Measurements from ENCODE around the gene TGFBR1. TPM values are rescaled to one million over a fixed set of nuclear protein-coding genes. Genes with fewer than 3 reads are reported as not detected.

Gene TGFBR1
- total RNA-seq, 2 experiments from 2014 or later, result 57.4 to 58.5 TPM

DNA sequence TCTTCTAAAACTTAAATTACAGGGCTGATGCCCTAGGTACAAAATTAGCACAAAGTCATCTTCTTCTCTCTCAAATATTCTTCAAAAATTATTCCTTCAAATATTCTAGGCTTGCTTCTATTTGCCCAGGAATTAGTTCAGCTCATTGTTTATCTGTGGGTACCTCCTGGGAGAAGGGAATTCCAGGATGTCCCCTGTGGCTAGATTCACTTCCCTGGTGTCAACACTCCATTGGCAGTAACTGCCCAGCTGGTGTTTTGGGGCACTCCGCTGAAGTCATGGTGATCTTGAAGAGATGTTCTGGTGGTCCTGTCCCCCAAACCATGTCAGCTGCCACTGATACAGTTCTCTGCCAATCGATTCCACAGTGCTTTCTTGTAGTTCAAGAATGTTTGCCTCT lies 26.2 kb upstream of the TGFBR1 start:
- Mint-ChIP-seq H3K4me1 (peaks cover 35% of the 10 kb centered on the region), H3K27ac (no peak overlapping the region), H3K27me3 (peaks cover 16% of the 10 kb centered on the region), H3K9me3 (no peaks in the 10 kb centered on the region), H3K36me3 (ENCODE audit: low read depth) (peaks cover 2% of the 10 kb centered on the region), H3K4me3 (no peak overlapping the region)
- POLR2A ChIA-PET, result interaction anchor here (2.9 to 4.7 kb wide), 2 partner anchors 14 to 20 kb away, joined by 11 to 37 read pairs; no protein-coding TSS in a partner anchor
- DNase-seq, result no peak
- CTCF ChIA-PET, result interaction anchor here (1.0 kb wide), 1 partner anchor 13 kb away, joined by 5 read pairs; no protein-coding TSS in a partner anchor

DNA sequence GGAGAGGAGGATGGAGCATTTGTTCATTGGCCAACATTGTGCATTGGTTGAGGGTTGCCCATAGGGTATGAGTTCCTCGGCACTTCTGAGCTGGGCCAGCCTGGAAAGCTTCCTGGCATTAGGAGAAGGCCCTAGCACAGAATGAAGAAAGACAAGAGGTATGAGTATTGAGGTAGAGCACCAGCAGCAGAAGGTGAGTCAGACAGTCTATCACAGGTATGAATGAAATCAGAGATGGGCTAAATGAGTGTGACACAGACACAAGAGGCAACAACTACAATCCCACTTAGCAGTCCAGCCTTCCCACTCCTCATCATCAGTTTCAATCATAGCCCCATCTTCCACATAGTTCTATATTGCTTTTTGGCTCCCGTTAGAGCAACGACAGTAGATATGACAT lies 25.4 kb upstream of the TGFBR1 start:
- peaks cover 2% of the 10 kb centered on the region for H3K36me3 Mint-ChIP-seq (ENCODE audit: low read depth)

GRCh38 chr9:99083051-99083450 lies 21.9 kb upstream of the TGFBR1 start:
- ChIA-PET CTCF (interaction anchor here (1.0 to 3.3 kb wide), 4 partner anchors 9 to 84 kb away, joined by 3 to 11 read pairs (median 4); no protein-coding TSS in a partner anchor), POLR2A (interaction anchor here (0.9 to 4.6 kb wide), 3 partner anchors 10 to 24 kb away, joined by 3 to 23 read pairs (median 6); no protein-coding TSS in a partner anchor)
- no peak for DNase-seq
- Mint-ChIP-seq H3K27ac (no peak overlapping the region), H3K36me3 (ENCODE audit: low read depth) (peaks cover 6% of the 10 kb centered on the region), H3K4me3 (no peak overlapping the region), H3K4me1 (peaks cover 13% of the 10 kb centered on the region), H3K9me3 (peaks cover under 1% of the 10 kb centered on the region), H3K27me3 (peaks cover 16% of the 10 kb centered on the region)

More for the DNA sequence above, 25.4 kb upstream of the TGFBR1 start:
- H3K4me1 Mint-ChIP-seq, result peaks cover 30% of the 10 kb centered on the region
- peaks cover 16% of the 10 kb centered on the region for H3K27me3 Mint-ChIP-seq
- DNase-seq, result no peak
- no peak overlapping the region for H3K4me3 Mint-ChIP-seq
- ChIA-PET CTCF (interaction anchor here (1.3 kb wide), 1 partner anchor 25 kb away, joined by 4 read pairs; the partner anchor contains the start of gene TGFBR1), POLR2A (interaction anchor here (2.9 to 4.7 kb wide), 2 partner anchors 13 to 21 kb away, joined by 11 to 37 read pairs; no protein-coding TSS in a partner anchor)
- H3K9me3 Mint-ChIP-seq, result no peaks in the 10 kb centered on the region
- H3K27ac Mint-ChIP-seq, result no peak overlapping the region

GRCh38 chr9:99085949-99086948 lies 18.7 kb upstream of the TGFBR1 start:
- Mint-ChIP-seq H3K4me3 (no peak overlapping the region), H3K27me3 (peaks cover 15% of the 10 kb centered on the region), H3K9me3 (peaks cover 22% of the 10 kb centered on the region), H3K36me3 (ENCODE audit: low read depth) (peaks cover 28% of the 10 kb centered on the region), H3K4me1 (peaks cover 24% of the 10 kb centered on the region), H3K27ac (no peak overlapping the region)
- ChIA-PET CTCF (interaction anchor here (1.3 to 1.6 kb wide), 2 partner anchors 10 to 27 kb away, joined by 3 to 5 read pairs; no protein-coding TSS in a partner anchor), POLR2A (interaction anchor here (0.9 to 2.2 kb wide), 6 partner anchors 9 to 28 kb away, joined by 3 to 9 read pairs (median 6); partner anchors contain the start of gene TGFBR1)
- DNase-seq, result no peak

DNA sequence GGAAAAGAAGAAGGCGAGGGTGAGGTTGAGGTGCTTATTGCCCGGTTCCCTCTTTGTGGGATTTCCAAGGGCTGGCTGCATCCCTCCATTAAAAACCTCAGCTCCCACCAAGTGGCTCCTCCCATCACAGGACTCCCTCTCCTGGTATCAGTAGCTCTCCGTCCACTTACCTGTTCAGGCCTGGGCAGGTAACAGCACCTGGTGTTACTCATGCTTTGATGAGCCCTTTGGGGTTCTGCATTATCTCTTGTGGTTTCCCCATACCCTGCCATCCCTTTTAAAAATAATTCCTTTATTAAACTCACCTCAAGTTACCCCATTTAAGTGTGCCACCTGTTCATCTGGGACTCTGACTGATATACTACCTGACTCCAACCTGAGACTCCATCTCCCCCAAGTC lies 17.5 kb upstream of the TGFBR1 start:
- Mint-ChIP-seq H3K9me3 (peaks cover 22% of the 10 kb centered on the region), H3K4me1 (peaks cover 35% of the 10 kb centered on the region), H3K36me3 (ENCODE audit: low read depth) (peaks cover 34% of the 10 kb centered on the region), H3K27me3 (peaks cover 9% of the 10 kb centered on the region), H3K27ac (no peak overlapping the region), H3K4me3 (no peak overlapping the region)
- ChIA-PET POLR2A (no interaction called here), CTCF (no interaction called here)
- DNase-seq, result no peak

DNA sequence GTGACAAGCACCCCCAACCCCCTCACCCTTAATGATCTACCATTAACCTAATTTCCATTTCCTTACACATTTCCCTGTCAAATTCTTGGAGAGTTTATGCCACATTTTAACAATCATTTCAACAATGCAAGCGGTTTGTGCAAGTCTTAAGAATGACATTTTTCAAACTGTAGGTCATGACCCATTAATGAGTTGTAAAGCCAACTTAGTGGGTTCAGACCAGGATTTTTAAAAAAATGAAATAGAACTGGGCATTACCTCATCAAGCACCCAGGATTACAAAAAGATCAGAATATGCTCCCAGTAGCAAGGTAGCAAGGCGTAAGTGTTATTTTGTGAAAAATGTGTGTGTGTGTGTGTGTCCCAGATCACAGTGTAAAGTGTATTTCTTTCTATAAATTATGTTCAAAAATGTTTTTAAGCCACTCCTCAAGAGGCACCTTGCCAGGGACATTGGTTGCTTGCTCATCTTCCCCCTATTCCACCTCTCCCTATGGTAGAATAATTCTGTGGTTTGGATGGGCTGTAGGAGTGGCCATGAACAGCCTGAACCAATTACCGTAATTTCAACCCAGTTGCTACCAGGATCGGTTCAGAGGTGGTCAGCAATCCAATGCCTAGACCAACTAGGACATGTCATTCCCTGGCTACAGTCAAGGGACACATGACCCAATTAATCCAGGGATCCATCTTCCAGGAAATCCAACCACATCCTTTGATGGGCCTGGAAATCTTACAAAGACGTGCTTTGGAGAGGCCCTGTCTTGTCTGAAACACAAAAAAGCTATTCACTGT lies 14.4 kb upstream of the TGFBR1 start:
- CTCF ChIA-PET, result interaction anchor here (1.0 to 6.9 kb wide), 5 partner anchors 8 to 31 kb away, joined by 3 to 57 read pairs (median 11); partner anchors contain the start of gene TGFBR1
- Mint-ChIP-seq H3K4me1 (peaks cover 60% of the 10 kb centered on the region), H3K9me3 (peaks cover 22% of the 10 kb centered on the region), H3K27me3 (no peaks in the 10 kb centered on the region), H3K4me3 (no peak overlapping the region), H3K27ac (peak overlapping the region; percentile 69), H3K36me3 (ENCODE audit: low read depth) (peaks cover 44% of the 10 kb centered on the region)
- POLR2A ChIA-PET, result interaction anchor here (0.6 to 8.5 kb wide), 4 partner anchors 12 to 36 kb away, joined by 5 to 166 read pairs (median 84); partner anchors contain the start of gene TGFBR1
- DNase-seq, result no peak

- H3K27me3 Mint-ChIP-seq, result no peaks in the 10 kb centered on the region
- peaks cover 68% of the 10 kb centered on the region for H3K4me1 Mint-ChIP-seq
- H3K4me3 Mint-ChIP-seq, result peak overlapping the region; percentile 41
- ChIA-PET CTCF (interaction anchor here (1.0 to 6.9 kb wide), 13 partner anchors 10 to 244 kb away, joined by 3 to 57 read pairs (median 5); partner anchors contain the start of gene TGFBR1), POLR2A (interaction anchor here (0.7 to 8.5 kb wide), 25 partner anchors 10 to 129 kb away, joined by 3 to 166 read pairs (median 5); partner anchors contain the start of genes ALG2, SEC61B and TGFBR1)
- peaks cover 22% of the 10 kb centered on the region for H3K9me3 Mint-ChIP-seq
- H3K27ac Mint-ChIP-seq, result peak overlapping the region; percentile 100
- peak; percentile 83 for DNase-seq
- peaks cover 52% of the 10 kb centered on the region for H3K36me3 Mint-ChIP-seq (ENCODE audit: low read depth)
Measured at GRCh38 chr9:99092643-99093491, 12.0 kb upstream of the TGFBR1 start.

DNA sequence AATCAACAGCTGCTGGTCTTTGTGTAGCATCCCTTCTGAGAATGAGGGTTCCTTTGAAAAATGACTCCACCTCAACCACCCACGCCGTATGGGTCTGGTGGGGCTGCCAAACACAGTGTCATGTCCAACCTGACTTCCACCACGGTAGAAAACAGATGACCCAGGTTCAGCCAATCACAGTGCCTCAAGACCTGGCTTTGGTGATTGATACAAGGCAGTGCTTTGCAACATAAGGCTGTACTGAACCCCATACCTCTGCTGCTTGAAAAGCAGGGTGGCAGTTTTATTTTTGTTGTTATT lies 11.5 kb upstream of the TGFBR1 start:
- CTCF ChIA-PET, result interaction anchor here (1.0 to 6.9 kb wide), 9 partner anchors 10 to 95 kb away, joined by 3 to 57 read pairs (median 8); partner anchors contain the start of gene TGFBR1
- peaks cover 71% of the 10 kb centered on the region for H3K4me1 Mint-ChIP-seq
- H3K36me3 Mint-ChIP-seq (ENCODE audit: low read depth), result peaks cover 52% of the 10 kb centered on the region
- H3K27me3 Mint-ChIP-seq, result no peaks in the 10 kb centered on the region
- POLR2A ChIA-PET, result interaction anchor here (1.0 to 8.5 kb wide), 18 partner anchors 10 to 118 kb away, joined by 3 to 166 read pairs (median 8); partner anchors contain the start of gene TGFBR1
- DNase-seq, result peak; percentile 71
- no peak overlapping the region for H3K4me3 Mint-ChIP-seq
- peaks cover 23% of the 10 kb centered on the region for H3K9me3 Mint-ChIP-seq
- peak overlapping the region; percentile 100 for H3K27ac Mint-ChIP-seq

GRCh38 chr9:99095565-99095964 lies 9.3 kb upstream of the TGFBR1 start:
- Mint-ChIP-seq H3K36me3 (ENCODE audit: low read depth) (peaks cover 57% of the 10 kb centered on the region), H3K27me3 (no peaks in the 10 kb centered on the region), H3K27ac (no peak overlapping the region), H3K9me3 (peaks cover 23% of the 10 kb centered on the region), H3K4me1 (peaks cover 86% of the 10 kb centered on the region), H3K4me3 (no peak overlapping the region)
- ChIA-PET CTCF (interaction anchor here (5.8 to 6.9 kb wide), 2 partner anchors 8 to 37 kb away, joined by 41 to 57 read pairs; partner anchors contain the start of gene TGFBR1), POLR2A (interaction anchor here (0.6 to 8.5 kb wide), 4 partner anchors 9 to 37 kb away, joined by 3 to 166 read pairs (median 68); partner anchors contain the start of gene TGFBR1)
- no peak for DNase-seq

- no peak for DNase-seq
- peaks cover 84% of the 10 kb centered on the region for H3K4me1 Mint-ChIP-seq
- H3K27me3 Mint-ChIP-seq, result no peaks in the 10 kb centered on the region
- H3K27ac Mint-ChIP-seq, result no peak overlapping the region
- no peak overlapping the region for H3K4me3 Mint-ChIP-seq
- peaks cover 19% of the 10 kb centered on the region for H3K9me3 Mint-ChIP-seq
- ChIA-PET POLR2A (interaction anchor here (6.6 to 8.5 kb wide), 2 partner anchors 9 to 38 kb away, joined by 132 to 166 read pairs; partner anchors contain the start of gene TGFBR1), CTCF (interaction anchor here (5.8 to 6.9 kb wide), 2 partner anchors 7 to 38 kb away, joined by 41 to 57 read pairs; partner anchors contain the start of gene TGFBR1)
- H3K36me3 Mint-ChIP-seq (ENCODE audit: low read depth), result peaks cover 50% of the 10 kb centered on the region
Measured at GRCh38 chr9:99096409-99096808, 8.5 kb upstream of the TGFBR1 start.

All from activated CD4-positive, alpha-beta memory T cell treated with anti-CD3 and anti-CD28 coated beads, Interleukin-2, amount 10 ng/mL, durations not matched to agents 7 days and 5 days (primary cell).